Measurements from ENCODE around the gene SUSD1.
"Not testable (repeated sequence)": the region's sequence is repeated elsewhere in the genome, so short reads cannot be mapped to it uniquely, and the experiment has no call there.

SUSD1 gene

DNA sequence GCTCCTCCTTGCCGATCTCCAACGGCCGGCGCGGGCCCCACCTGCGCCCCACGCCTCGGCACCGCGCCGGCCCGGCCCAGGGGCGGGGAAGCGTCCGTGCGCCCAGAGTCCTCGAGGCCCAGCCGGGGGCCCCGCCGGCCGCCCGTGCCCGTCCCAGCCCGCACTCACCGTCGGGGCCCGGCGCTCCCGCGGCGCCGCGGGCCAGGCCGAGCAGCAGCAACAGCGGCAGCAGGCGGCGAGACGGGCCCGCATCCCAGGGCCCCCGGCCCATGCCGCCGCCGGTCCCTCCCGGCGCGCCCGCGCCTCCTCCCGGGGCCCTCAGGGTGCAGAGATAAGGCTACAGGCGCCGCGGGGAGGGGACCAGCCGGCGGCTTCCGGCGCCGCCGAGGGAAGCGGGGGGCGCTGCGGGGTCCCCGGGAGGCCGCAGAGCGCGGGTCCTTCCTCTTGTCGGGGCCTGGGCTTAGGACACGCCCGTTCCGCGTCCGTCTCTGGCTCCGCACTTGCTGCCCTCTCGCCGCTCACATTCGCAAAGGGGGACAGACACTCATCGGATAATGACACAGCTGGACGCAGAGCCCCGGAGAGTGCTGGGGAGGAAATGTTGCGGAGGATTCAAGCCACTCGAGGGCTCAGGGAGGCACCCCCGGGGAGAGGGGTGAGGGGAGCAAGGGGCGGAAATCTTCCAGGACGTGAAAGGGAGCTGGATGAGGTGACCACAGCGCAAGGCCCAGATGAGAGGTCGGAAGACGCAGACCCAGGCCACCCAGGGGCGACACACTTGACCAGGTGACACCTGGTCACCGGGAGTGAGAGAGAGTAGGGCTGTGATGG is at the start of gene SUSD1:
Gene SUSD1 (minus strand): TSS at position 333 of the 831 bp plus-strand sequence. CDS start 62 bp downstream, at position 271.
- H3K27ac ChIP-seq: peak within 1 kb of the TSS in 20 of 21 experiments; percentile 27 to 89 (median 84)

DNA sequence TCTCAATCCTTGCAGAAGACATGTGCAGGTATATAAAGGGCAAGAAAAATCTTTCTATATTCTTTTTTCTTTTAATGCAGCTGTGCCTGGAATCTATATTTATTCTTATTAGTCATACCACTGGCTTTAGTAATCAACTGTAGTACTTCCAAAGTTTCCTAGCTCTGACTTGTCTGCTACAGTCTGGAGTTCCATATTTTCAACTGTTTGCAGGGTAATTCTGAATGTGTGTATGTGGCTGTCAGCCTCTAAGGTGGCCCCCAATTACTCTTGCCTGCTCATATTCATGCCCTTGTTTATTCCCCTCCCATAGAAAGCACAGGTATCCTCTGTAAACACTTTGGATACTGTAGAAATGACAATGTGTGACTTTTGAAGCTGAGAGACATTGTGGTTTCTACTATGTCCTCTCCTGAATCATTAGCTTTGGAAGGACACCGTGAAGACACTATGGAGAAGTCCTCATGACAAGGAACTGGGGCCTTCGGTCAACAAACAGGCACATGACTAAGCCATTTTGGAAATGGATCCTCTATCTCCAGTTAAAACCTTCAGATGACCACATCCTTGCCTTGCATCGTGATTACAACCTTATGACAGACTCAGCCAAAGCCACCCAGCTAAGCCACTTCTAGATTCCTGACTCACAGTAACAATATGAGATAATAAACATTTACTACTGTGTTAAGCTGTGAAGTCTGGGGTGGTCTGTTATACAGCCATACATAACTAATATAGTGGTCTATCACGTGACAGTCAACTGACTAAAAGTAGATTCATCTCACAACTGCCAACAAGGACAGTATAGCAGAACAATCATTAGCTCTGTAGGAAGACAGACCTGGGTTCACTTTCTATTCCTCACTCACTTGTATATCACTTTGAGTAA is 49.5 kb upstream of the SUSD1 start:
- Histone ChIP-seq H3K27ac (peak overlapping the region in 5 of 21 experiments; percentile 11 to 55 (median 37)), H3K4me3 (no peak overlapping the region)

More for the DNA sequence above, at the start of gene SUSD1:
- H3K4me3 ChIP-seq: peak within 1 kb of the TSS; percentile 39 to 71 (median 54)

DNA sequence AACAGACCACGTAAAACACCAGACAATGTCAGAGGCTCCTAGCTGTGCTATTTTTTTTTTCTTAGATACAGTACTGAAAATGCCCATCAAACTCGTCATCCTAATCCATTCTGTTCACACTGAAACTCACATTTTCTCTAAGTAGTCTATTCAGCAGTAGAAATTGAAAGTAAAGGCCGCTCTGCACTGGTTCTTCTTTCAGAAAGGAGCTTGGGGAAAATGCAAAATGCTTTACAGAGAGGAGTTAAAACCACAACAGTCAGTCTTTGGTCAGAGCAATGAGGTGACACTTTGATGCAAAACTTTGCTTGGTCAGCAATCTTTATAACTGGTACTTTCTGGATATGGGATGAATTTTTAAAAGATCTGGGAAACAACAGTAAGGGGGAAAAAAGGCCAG is 43.8 kb upstream of the SUSD1 start:
- Histone ChIP-seq H3K27ac (no peak overlapping the region), H3K4me3 (no peak overlapping the region)

DNA sequence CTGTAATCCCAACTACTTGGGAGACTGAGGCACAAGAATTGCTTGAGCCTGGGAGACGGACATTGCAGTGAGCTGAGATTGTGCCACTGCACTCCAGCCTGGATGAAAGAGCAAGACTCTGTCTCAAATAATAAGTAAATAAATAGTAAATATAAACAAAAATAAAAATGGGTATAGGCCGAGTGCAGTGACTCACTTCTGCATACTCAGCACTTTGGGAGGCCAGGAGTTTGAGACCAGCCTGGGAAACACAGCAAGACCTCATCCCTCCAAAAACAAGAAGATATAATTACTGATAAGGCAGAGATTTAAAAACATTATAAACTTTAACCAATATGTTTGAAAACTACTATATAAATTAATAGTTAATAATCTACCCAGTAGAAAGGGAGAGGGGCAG is 37.8 kb upstream of the SUSD1 start:
- H3K4me3 ChIP-seq: no peak overlapping the region
- no peak overlapping the region for H3K27ac ChIP-seq

DNA sequence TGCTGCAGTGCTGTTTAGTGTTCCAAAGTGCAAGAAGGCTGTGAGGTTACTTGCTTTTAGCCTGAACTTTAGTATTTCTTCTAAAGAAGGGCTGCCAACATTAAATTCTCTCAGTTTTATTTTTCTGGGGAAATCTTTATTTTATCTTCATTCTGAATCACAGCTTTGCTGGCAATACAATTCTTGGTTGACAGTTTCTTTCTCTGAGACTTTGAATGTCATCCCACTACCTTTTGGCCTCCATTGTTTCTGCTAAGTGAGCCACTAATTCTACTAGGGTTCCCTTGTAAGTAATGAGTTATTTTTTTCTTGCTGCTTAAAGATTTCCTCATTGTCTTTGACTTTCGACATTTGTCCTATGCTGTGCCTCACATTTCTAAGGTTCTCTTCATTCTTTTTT is 32.4 kb upstream of the SUSD1 start:
- H3K27ac ChIP-seq: no peak overlapping the region
- no peak overlapping the region for H3K4me3 ChIP-seq

DNA sequence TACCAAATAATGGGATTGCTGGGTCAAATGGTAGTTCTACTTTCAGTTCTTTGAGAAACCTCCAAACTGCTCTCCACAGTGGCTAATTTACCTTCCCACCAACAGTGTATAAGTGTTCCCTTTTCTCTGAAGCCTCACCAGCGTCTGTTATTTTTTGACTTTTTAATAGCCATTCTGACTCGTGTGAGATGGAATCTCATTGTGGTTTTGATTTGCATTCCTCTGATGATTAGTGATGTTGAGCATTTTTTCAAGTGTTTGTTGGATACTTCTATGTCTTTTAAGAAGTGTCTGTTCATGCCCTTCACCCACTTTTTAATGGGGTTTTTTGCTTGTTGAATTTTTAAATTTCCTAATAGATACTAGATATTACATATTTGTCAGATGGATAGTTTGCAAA is 28.4 kb upstream of the SUSD1 start:
- H3K27ac ChIP-seq: no peak overlapping the region
- no peak overlapping the region for H3K4me3 ChIP-seq

DNA sequence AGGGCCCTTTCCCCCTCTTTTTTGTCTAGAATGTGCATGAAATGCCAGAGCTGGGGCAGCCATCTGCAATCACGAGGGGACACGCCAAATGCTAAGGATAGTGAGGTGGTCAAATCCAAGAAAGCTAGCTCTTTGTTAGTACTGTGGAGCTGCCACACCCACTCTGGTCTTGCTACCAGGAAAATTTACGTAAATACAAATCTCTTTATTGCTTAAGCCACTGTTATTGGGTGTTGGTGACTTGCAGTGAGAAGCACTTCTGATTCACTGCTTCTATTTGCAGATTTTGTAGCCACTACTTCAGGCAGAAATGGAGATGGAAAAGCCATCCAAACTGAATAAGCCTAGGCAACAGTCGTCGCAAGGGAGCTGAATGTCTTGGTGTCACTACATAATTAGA is 25.6 kb upstream of the SUSD1 start:
- no peak overlapping the region for H3K27ac ChIP-seq
- H3K4me3 ChIP-seq: no peak overlapping the region

DNA sequence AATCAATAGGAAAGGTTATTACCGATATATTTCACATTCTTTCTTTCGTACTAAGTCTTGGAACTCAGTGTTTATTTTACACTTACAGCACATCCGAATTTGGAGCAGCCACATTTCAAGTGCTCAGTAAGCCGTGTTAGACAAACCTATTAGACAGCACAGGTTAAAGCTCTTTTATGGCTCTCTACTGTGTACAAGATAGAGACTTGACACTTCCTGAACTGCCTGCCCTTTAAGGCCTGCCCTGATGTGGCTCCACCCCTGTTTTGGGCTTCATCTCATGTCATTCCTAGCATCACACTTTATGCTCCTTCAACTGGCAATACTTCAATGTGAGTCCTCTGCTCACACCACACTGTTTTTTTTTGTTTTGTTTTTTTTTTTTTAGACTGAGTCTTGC is 23.5 kb upstream of the SUSD1 start:
- no peak overlapping the region for H3K4me3 ChIP-seq
- H3K27ac ChIP-seq: no peak overlapping the region

DNA sequence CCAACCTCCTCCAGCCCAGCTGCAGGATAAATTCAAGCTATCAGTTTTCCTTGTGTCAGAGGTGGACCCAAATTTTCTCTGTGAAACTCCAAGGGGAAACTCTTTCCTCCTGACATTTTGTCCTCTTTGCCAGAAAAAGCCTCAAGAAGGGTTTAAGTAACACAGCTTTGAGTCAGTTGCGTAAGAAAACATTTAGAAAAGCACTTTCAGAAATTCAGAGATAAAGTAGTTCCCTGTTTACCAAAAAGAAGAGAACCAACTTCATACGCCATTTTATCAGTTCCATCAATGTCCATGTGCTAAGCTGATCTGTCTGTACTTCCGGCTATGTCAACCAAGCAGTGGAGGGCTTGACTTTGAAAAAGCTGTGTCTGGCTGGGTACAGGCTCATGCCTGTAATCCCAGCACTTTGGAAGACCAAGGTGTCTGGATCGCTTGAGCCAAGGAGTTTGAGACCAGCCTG is 19.9 kb upstream of the SUSD1 start:
- H3K4me3 ChIP-seq: no peak overlapping the region
- H3K27ac ChIP-seq: no peak overlapping the region

DNA sequence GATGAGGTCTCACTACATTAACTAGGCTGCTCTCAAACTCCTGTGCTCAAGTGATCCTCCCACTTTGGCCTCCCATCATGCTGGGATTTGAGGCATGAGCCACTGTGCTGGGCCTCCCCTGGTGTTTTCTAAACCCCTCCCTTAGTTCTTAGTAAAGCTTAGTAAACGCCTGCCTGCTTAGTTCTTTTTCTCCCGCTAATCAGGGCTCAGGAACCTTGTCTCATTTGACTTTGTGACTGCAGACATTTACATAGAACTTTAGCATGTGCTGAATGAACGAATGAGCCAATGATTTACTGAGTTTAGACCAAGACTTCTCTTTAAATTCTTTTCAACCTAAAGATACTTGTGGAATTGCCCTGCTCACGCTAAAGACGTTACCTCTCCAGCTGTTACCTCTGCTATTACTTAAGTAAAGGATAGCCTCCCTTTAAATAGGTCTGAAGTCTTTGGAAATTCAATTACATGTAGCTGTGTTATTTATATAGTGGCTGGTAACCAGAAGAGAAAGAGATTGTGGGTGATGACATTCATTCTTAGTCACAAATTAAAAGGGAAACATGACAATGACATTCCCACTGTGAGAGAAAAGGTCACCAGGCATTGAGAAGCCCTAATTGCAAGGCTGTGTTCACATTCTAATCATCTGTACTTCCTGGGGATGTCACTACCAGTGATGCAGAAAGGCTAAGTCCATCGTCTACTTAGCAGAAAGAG is 18.6 kb upstream of the SUSD1 start:
- Histone ChIP-seq H3K4me3 (no peak overlapping the region), H3K27ac (no peak overlapping the region)

DNA sequence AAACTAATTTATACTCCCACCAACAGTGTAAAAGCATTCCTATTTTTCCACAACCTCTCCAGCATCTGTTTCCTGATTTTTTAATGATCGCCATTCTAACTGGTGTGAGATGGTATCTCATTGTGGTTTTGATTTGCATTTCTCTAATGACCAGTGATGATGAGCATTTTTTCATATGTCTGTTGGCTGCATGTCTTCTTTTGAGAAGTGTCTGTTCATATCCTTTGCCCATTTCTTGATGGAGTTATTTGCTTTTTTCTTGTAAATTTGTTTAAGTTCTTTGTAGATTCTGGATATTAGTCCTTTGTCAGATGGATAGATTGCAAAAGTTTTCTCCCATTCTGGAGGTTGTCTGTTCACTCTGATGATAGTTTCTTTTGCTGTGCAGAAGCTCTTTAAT is 15.2 kb upstream of the SUSD1 start:
- not testable (repeated sequence) for H3K4me3 ChIP-seq, H3K27ac ChIP-seq

DNA sequence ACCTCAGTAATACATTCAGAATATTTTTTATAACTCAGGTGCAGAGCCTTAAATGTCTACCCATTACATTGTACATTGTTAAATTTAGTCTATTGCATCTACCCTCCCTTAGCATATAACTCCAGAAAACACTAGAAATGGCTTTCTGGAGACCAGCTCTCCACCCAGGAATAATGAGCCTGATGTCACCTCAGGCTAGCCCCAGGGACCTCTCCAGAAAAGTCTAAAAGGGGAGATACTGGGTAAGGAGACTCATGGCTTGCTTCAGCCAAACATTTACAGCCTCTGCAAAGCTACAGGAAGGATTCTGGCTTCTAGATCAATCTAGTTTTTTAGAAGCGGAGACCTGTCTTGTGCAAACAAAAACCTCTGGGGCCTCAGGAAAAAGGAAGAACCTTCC is 13.8 kb upstream of the SUSD1 start:
- Histone ChIP-seq H3K27ac (no peak overlapping the region), H3K4me3 (no peak overlapping the region)

DNA sequence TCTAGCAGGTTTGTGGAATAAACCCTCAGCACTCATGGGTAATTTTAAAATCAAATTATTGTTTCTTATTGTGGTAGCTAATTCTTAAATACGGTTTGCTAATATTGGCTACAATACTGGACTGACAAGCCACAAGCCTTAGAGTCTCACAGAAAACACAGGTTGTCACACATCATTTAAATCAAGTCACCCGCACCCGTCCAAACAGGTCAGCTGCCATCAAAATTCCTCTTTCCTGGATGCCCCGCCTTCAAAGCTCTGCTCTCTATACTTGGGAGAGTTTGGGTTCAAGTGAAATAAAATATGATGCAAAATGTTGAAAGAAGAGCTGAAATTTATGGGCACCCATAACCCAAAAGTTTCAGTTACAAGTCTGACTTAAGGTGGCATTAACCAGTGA is 12.3 kb upstream of the SUSD1 start:
- H3K4me3 ChIP-seq: no peak overlapping the region
- no peak overlapping the region for H3K27ac ChIP-seq

DNA sequence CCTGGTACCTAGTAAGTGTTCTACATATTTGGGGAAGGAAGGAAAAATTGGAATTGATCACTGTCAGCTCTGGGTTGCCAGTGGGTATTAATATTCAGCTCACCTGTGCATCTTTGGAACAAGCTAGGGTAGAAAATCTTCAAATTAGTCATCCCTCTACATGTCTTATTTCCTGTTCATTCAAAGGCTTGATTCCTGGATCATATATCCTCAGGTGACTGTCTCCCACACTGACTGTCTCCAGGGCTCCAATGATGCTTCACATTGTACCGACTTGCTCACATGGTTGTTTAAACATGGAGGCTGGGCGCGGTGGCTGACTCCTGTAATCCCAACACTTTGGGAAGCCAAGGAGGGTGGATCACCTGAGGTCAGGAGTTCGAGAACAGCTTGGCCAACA is 11.6 kb upstream of the SUSD1 start:
- Histone ChIP-seq H3K4me3 (no peak overlapping the region), H3K27ac (no peak overlapping the region)

DNA sequence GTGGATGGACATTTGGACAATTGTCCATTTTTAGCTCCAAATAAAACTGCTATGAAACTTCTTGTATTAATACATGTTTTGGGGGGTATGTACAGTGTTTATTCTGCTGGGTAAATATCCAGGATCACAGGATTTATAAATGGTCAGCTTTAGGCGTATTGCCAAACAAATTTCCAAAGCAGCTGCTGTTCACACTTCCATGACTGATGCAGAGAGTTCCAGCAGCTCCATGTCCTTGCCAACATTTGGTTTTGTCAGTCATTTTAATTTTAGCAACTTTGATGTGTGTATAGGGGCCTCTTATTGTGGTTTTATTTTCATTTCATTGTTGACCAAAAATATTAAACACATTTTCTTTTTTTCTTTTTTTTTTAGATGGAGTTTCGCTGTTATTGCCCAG is 9.8 kb upstream of the SUSD1 start:
- Histone ChIP-seq H3K4me3 (no peak overlapping the region), H3K27ac (no peak overlapping the region)

DNA sequence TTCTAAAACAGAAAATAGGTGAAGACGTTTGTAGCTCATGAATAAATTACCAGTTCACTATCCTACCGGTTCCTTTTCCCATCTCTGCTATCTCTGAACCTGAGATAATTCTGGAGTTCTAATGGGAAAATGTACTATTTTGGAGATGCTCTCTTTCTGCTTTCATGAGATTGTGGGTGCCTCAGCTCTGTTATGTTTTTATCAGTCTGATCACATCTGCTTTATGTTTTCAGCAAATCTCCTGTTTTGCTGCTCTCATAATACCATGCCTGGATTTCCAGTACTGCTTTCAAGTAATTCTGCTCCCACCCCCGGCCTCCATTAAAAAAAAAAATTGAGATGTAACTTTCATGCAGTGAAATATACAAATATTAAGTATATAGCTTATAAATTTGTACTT is 9.1 kb upstream of the SUSD1 start:
- H3K4me3 ChIP-seq: no peak overlapping the region
- no peak overlapping the region for H3K27ac ChIP-seq

DNA sequence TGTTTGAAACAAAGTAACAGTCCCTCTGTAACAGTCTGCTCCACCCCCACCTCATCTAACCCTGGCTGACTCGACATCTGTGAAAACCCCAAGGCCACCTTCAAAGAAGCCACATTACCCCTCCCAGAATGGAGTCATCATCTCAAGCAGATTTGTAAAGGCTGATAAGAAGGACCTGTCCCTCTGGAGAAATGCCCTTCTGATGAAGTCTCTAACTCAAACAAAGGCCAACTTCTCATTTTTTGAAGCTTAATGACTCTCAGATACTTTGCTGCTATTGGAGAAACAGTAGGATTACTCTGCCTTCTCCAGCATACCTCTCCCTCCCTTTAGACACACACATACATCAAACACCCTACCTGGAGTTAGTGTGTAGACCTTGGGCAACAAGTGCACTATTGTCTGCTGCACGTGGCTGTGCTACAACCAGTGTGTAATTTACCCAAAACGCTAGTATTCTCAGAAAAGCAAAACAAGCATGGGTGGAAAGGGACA is 5.3 kb upstream of the SUSD1 start:
- Histone ChIP-seq H3K27ac (peak overlapping the region in 3 of 21 experiments; percentile 6 to 62 (median 25)), H3K4me3 (no peak overlapping the region)

DNA sequence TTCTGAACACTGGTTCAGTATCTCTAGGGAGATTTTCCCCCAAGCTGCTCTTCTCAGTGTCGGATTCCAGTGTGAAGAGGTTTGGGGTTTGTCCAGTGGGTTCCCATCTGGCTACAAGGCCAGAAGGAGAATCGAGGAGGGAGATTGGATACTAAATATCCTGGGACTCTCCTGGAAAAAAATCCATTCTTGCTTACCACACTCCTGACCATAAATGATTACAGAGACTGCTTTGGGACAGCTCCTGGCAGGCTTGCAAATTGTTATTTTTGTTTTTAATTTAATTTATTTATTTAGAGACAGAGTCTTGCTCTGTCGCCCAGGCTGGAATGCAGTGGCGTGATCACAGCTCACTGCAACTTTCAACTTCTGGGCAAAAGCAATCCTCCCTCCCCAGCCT is 4.7 kb upstream of the SUSD1 start:
- no peak overlapping the region for H3K4me3 ChIP-seq
- no peak overlapping the region for H3K27ac ChIP-seq

DNA sequence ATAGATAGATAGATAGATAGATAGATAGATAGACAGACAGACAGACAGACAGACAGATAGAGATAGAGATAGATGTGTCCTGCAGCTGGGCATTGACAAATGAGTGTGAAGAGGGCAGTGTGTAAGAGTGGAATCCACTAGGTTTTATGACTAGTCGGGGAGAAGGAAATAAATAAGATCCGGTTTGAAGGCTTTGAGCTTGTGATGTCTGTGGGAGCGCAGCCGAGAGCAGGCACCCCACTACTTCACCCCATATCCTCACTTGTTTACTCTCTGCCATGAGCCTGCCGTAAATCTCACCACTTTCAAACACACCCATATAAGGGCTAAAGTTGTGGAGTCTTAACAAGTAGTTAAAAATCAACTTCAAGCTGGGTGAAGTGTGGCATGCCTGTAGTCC is 1.4 kb upstream of the SUSD1 start:
- H3K4me3 ChIP-seq: no peak overlapping the region
- H3K27ac ChIP-seq: no peak overlapping the region

DNA sequence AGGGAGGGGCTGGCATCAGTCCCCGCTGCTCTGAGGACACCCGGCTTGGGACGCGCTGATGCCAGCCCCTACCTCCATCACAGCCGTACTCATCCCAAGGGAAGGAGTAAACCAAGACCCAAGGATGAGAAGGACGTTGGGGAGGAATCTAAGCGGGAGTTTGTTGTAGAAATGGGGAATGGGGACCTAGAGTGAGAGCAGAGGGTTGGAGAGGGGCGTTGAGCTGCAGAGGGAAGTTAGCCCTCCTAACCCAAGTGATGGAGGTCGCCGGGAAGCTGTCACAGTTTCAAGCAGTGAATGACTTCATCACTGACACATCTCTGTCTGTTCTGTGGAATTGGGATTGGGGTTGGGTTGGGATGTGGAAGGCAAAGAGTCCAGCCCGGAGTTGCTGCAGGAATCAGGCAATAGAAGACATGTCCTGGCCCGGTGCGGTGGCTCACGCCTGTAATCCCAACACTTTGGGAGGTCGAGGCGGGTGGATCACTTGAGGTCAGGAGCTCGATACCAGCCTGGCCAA is 759 bp upstream of the SUSD1 start:
- H3K4me3 ChIP-seq: peak overlapping the region in 2 of 7 experiments; percentile 71

More for the DNA sequence above, 759 bp upstream of the SUSD1 start:
- peak overlapping the region in 6 of 21 experiments; percentile 2 to 88 (median 86) for H3K27ac ChIP-seq
